Neural progenitor cell (in vitro differentiated cells): ENCODE measurements around the gene VIPR1. TPM values are rescaled to one million over a fixed set of nuclear protein-coding genes. Genes with fewer than 3 reads are reported as not detected.
A peak's percentile ranks its signal among the peaks of the same experiment; 100 is the strongest.

ENCODE experiments used
- DNase-seq: peaks from one replicate; pipeline ENCODE4 v3.0.0-alpha.2; 2016; ENCODE audit warnings: low spot score
- H2AFZ ChIP-seq: fragments of 200-600 bp; sonication (generic); replicated peaks from 2 replicates; pipeline ENCODE4 v1.6.1; 2016; ENCODE audit warnings: antibody characterized with exemption
- H3F3A ChIP-seq: fragments of 200-600 bp; sonication (generic); 2 replicates; pipeline ENCODE4 v1.6.1; 2016; ENCODE audit warnings: antibody characterized with exemption, low read depth
- H3K27ac ChIP-seq: fragments of 200-600 bp; sonication (generic); 2 replicates; pipeline ENCODE4 v1.5.1; 2016; ENCODE audit warnings: mild to moderate bottlenecking
- H3K27me3 ChIP-seq: fragments of 200-600 bp; sonication (generic); 2 replicates; pipeline ENCODE4 v1.6.1; 2016; ENCODE audit warnings: mild to moderate bottlenecking, moderate library complexity
- H3K36me3 ChIP-seq: fragments of 200-600 bp; sonication (generic); 2 replicates; pipeline ENCODE4 v1.5.1; 2016
- H3K4me1 ChIP-seq: fragments of 200-600 bp; sonication (generic); 2 replicates; pipeline ENCODE4 v1.6.1; 2016; ENCODE audit warnings: mixed run types
- H3K4me2 ChIP-seq: fragments of 200-600 bp; sonication (generic); 2 replicates; pipeline ENCODE4 v1.6.1; 2016
- H3K4me3 ChIP-seq: fragments of 200-600 bp; sonication (generic); 2 replicates; pipeline ENCODE4 v1.5.1; 2016
- H3K79me2 ChIP-seq: fragments of 200-600 bp; sonication (generic); 2 replicates; pipeline ENCODE4 v1.6.1; 2016; ENCODE audit warnings: low read depth
- H3K9ac ChIP-seq: fragments of 200-600 bp; sonication (generic); 2 replicates; pipeline ENCODE4 v1.6.1; 2016
- H3K9me3 ChIP-seq: fragments of 200-600 bp; sonication (generic); 2 replicates; pipeline ENCODE4 v1.5.1; 2016; ENCODE audit warnings: low read depth
- H4K20me1 ChIP-seq: fragments of 200-600 bp; sonication (generic); 2 replicates; pipeline ENCODE4 v1.6.1; 2016; ENCODE audit warnings: low read depth
- H3K27ac Mint-ChIP-seq: 3 replicates; pipeline ENCODE4 v1.8.0; 2021; ENCODE audit warnings: mixed read lengths
- H3K27me3 Mint-ChIP-seq: 2 replicates; pipeline ENCODE4 v1.8.0; 2022; ENCODE audit warnings: low read depth, mild to moderate bottlenecking, inconsistent platforms, moderate library complexity, mixed read lengths; ENCODE audit not compliant: insufficient read depth
- H3K36me3 Mint-ChIP-seq: 3 replicates; pipeline ENCODE4 v1.8.0; 2021; ENCODE audit warnings: mixed read lengths
- H3K4me1 Mint-ChIP-seq: 3 replicates; pipeline ENCODE4 v1.8.0; 2021; ENCODE audit warnings: mixed read lengths
- H3K4me3 Mint-ChIP-seq: 3 replicates; pipeline ENCODE4 v1.8.0; 2021; ENCODE audit warnings: mild to moderate bottlenecking, moderate library complexity, mixed read lengths
- H3K9me3 Mint-ChIP-seq: 3 replicates; pipeline ENCODE4 v1.8.0; 2020; ENCODE audit warnings: mixed read lengths
- CTCF ChIP-seq: fragments of 200-600 bp; sonication (generic); IDR thresholded peaks from 2 replicates; pipeline ENCODE4 v1.5.1; 2017; ENCODE audit warnings: antibody characterized with exemption, mild to moderate bottlenecking
- EZH2 ChIP-seq: fragments of 200-600 bp; sonication (generic); IDR thresholded peaks from 2 replicates; pipeline ENCODE4 v1.6.1; 2017; ENCODE audit warnings: antibody characterized with exemption, mild to moderate bottlenecking, moderate library complexity
- EZH2phosphoT487 ChIP-seq: fragments of 200-600 bp; sonication (generic); IDR thresholded peaks from 2 replicates; pipeline ENCODE4 v1.6.1; 2017; ENCODE audit warnings: antibody characterized with exemption
- total RNA-seq: library from RNA; depleted of rRNA; stranded (reverse); fragments of >200 nt; gene quantifications from 2 replicates; pipeline ENCODE4 v1.2.3, GENCODE V29; 2015; ENCODE audit warnings: low replicate concordance

The VIPR1 gene
- total RNA-seq, 1 donor from 2014 or later: 1.4 TPM

GRCh38 chr3:42547401-42547945 is 45.0 kb downstream of the VIPR1 start:
- no peak overlapping the region for H3K4me3 Mint-ChIP-seq
- Histone ChIP-seq H3K79me2 (no peaks in the 10 kb centered on the region), H3K4me1 (no peaks in the 10 kb centered on the region), H3K36me3 (peaks cover 1% of the 10 kb centered on the region), H3F3A (no peaks in the 10 kb centered on the region), H4K20me1 (no peaks in the 10 kb centered on the region), H3K4me3 (no peak overlapping the region), H2AFZ (no peak overlapping the region), H3K4me2 (no peak overlapping the region), H3K9me3 (no peaks in the 10 kb centered on the region), H3K27me3 (no peaks in the 10 kb centered on the region), H3K9ac (no peak overlapping the region), H3K27ac (no peak overlapping the region)
- H3K4me1 Mint-ChIP-seq: peaks cover 4% of the 10 kb centered on the region
- H3K27ac Mint-ChIP-seq: no peak overlapping the region
- H3K36me3 Mint-ChIP-seq: peaks cover 7% of the 10 kb centered on the region
- H3K27me3 Mint-ChIP-seq: peaks cover 7% of the 10 kb centered on the region
- TF ChIP-seq EZH2 (no peak), CTCF (peak; percentile 98), EZH2phosphoT487 (no peak)
- no peaks in the 10 kb centered on the region for H3K9me3 Mint-ChIP-seq
- peak; percentile 71 for DNase-seq

GRCh38 chr3:42549131-42549530 is 46.7 kb downstream of the VIPR1 start:
- Histone ChIP-seq H3K27ac (no peak overlapping the region), H3F3A (no peaks in the 10 kb centered on the region), H3K4me2 (no peak overlapping the region), H3K36me3 (peaks cover 5% of the 10 kb centered on the region), H3K4me3 (no peak overlapping the region), H3K9me3 (no peaks in the 10 kb centered on the region), H3K9ac (no peak overlapping the region), H3K27me3 (no peaks in the 10 kb centered on the region), H2AFZ (no peak overlapping the region), H3K79me2 (no peaks in the 10 kb centered on the region), H4K20me1 (no peaks in the 10 kb centered on the region), H3K4me1 (no peaks in the 10 kb centered on the region)
- Mint-ChIP-seq H3K9me3 (no peaks in the 10 kb centered on the region), H3K36me3 (peaks cover 14% of the 10 kb centered on the region), H3K4me1 (peaks cover 4% of the 10 kb centered on the region), H3K27me3 (peaks cover 4% of the 10 kb centered on the region), H3K27ac (no peak overlapping the region), H3K4me3 (no peak overlapping the region)
- TF ChIP-seq CTCF (no peak), EZH2phosphoT487 (no peak)
- DNase-seq: no peak

- H3K4me2 ChIP-seq: no peak overlapping the region
- Mint-ChIP-seq H3K27me3 (peaks cover 4% of the 10 kb centered on the region), H3K9me3 (no peaks in the 10 kb centered on the region), H3K36me3 (peaks cover 16% of the 10 kb centered on the region), H3K27ac (no peak overlapping the region), H3K4me1 (peaks cover 4% of the 10 kb centered on the region), H3K4me3 (no peak overlapping the region)
- H2AFZ ChIP-seq: no peak overlapping the region
- H3K27ac ChIP-seq: no peak overlapping the region
- no peak overlapping the region for H3K4me3 ChIP-seq
- DNase-seq: no peak
- no peaks in the 10 kb centered on the region for H3F3A ChIP-seq
- no peak overlapping the region for H3K9ac ChIP-seq
- peaks cover 5% of the 10 kb centered on the region for H3K36me3 ChIP-seq
- no peaks in the 10 kb centered on the region for H4K20me1 ChIP-seq
- no peaks in the 10 kb centered on the region for H3K4me1 ChIP-seq
- no peaks in the 10 kb centered on the region for H3K27me3 ChIP-seq
- no peaks in the 10 kb centered on the region for H3K79me2 ChIP-seq
- TF ChIP-seq EZH2phosphoT487: no peak
- no peaks in the 10 kb centered on the region for H3K9me3 ChIP-seq
Measured at GRCh38 chr3:42550250-42550649, 47.8 kb downstream of the VIPR1 start.

- Mint-ChIP-seq H3K27me3 (no peaks in the 10 kb centered on the region), H3K4me3 (no peak overlapping the region), H3K27ac (no peak overlapping the region), H3K36me3 (peaks cover 24% of the 10 kb centered on the region), H3K9me3 (no peaks in the 10 kb centered on the region), H3K4me1 (no peaks in the 10 kb centered on the region)
- Histone ChIP-seq H3K4me1 (no peaks in the 10 kb centered on the region), H3K9ac (no peak overlapping the region), H2AFZ (no peak overlapping the region), H3F3A (no peaks in the 10 kb centered on the region), H3K36me3 (peaks cover 5% of the 10 kb centered on the region), H3K27ac (no peak overlapping the region), H3K4me3 (no peak overlapping the region), H3K4me2 (no peak overlapping the region), H3K27me3 (no peaks in the 10 kb centered on the region), H3K79me2 (no peaks in the 10 kb centered on the region), H3K9me3 (no peaks in the 10 kb centered on the region), H4K20me1 (no peaks in the 10 kb centered on the region)
- DNase-seq: no peak
- TF ChIP-seq CTCF: no peak
- TF ChIP-seq EZH2: no peak
- no peak for TF ChIP-seq EZH2phosphoT487
Measured at GRCh38 chr3:42552830-42553229, 50.4 kb downstream of the VIPR1 start.
